SKM-1 treated with dmso at 0.1 percent for 144 hours (cell line): ENCODE measurements around the gene GAS6.

Source experiments
- DNase-seq: peaks from one replicate; lab custom pipeline; 2025; ENCODE audit not compliant: unreplicated experiment; lab: John Stamatoyannopoulos, UW

GAS6 gene

GRCh38 chr13:113776231-113777125 is 87.4 kb downstream of the GAS6 start:
- DNase-seq = no peak

GRCh38 chr13:113775451-113776145 is 88.3 kb downstream of the GAS6 start:
- DNase-seq = no peak

GRCh38 chr13:113774177-113775107 is 89.4 kb downstream of the GAS6 start:
- no peak for DNase-seq

GRCh38 chr13:113771709-113772331 is 92.1 kb downstream of the GAS6 start:
- no peak for DNase-seq

- DNase-seq = no peak
These were observed 92.9 kb downstream of the GAS6 start for GRCh38 chr13:113770937-113771336.
